ENCODE data around the gene GPSM1. TPM values are rescaled to one million over a fixed set of nuclear protein-coding genes. Genes with fewer than 3 reads are reported as not detected.

Gene GPSM1
- total RNA-seq, 1 experiment from 2014 or later = 26.9 TPM

DNA sequence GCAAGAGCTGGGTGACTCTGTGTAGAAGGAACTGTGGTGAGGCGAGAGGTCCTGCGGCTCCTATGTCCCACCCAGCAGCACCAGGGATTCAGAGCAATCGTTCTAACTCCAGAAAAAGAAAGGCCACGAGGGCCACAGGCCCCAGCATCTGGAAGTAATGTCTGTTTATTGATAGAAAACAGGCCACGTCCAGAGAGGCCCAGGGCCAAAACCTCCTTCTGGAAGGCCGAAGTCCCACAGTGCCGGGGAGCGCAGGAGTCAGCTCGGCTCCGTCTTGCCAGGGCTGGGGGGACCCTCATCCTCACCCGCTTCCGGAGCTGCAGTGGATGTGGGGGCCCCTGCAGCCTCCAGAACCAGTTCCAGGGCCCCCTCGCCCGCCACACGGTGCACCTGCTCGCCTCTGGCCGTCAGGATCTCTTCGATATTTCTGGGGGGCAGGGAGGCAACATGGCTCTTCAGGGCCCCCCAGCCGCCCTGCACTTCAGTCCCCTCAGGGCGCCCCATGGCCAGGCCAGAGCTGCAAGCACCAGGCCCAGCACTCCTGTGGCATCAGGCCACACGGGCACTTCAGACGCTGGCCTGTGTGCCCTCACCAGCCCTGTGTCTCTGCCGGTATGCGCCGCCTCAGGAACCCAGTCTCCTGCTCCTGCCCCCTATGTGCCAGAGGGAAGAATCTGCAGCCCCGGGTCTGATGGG is 34.6 kb downstream of the GPSM1 start:
- H3K9ac ChIP-seq (ENCODE audit: low read length) = no peak overlapping the region
- H3K36me3 ChIP-seq (ENCODE audit: low read depth, low read length) = no peaks in the 10 kb centered on the region
- no peak overlapping the region for H3K27ac ChIP-seq (ENCODE audit: low read length)
- no peak overlapping the region for H2AFZ ChIP-seq (ENCODE audit: low read length)
- H3F3A ChIP-seq (ENCODE audit: low read length, unreplicated experiment) = no peaks in the 10 kb centered on the region
- CTCF ChIA-PET = no interaction called here
- no TSS peak for BruUV-seq (replicated peaks)
- H3K79me2 ChIP-seq (ENCODE audit: low read length) = no peaks in the 10 kb centered on the region
- H3K27me3 ChIP-seq (ENCODE audit: low read length) = no peaks in the 10 kb centered on the region
- no peaks in the 10 kb centered on the region for H4K20me1 ChIP-seq (ENCODE audit: low read length)
- intact Hi-C loops (cut with micrococcal nuclease) = loop anchor here (2.0 kb wide), 1 partner anchor 17 kb away; no protein-coding TSS in a partner anchor
- no peaks in the 10 kb centered on the region for H3K9me3 ChIP-seq (ENCODE audit: low read length)
- no peak for TF ChIP-seq EZH2 (IDR thresholded peaks at IDR 0.05; ENCODE audit: low read length, unreplicated experiment)
- TF ChIP-seq, protein P1, sequence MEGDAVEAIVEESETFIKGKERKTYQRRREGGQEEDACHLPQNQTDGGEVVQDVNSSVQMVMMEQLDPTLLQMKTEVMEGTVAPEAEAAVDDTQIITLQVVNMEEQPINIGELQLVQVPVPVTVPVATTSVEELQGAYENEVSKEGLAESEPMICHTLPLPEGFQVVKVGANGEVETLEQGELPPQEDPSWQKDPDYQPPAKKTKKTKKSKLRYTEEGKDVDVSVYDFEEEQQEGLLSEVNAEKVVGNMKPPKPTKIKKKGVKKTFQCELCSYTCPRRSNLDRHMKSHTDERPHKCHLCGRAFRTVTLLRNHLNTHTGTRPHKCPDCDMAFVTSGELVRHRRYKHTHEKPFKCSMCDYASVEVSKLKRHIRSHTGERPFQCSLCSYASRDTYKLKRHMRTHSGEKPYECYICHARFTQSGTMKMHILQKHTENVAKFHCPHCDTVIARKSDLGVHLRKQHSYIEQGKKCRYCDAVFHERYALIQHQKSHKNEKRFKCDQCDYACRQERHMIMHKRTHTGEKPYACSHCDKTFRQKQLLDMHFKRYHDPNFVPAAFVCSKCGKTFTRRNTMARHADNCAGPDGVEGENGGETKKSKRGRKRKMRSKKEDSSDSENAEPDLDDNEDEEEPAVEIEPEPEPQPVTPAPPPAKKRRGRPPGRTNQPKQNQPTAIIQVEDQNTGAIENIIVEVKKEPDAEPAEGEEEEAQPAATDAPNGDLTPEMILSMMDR (conservative IDR thresholded peaks at IDR 0.05; ENCODE audit: low read depth, low read length) = no peak
- TF ChIP-seq EZH2phosphoT487 (IDR thresholded peaks at IDR 0.05; ENCODE audit: borderline replicate concordance, low read length) = no peak
- ATAC-seq (no peak), DNase-seq (no peak)
- POLR2A ChIA-PET (ENCODE audit: unreplicated experiment) = no interaction called here
- no peak overlapping the region for H3K4me2 ChIP-seq (ENCODE audit: low read length)
- peaks cover 9% of the 10 kb centered on the region; the same call in 1 of the 2 replicates for H3K4me1 ChIP-seq (ENCODE audit: insufficient read depth, low read length)
- H3K4me3 ChIP-seq (ENCODE audit: low read length) = no peak overlapping the region
- no peaks in the 10 kb centered on the region for H3K9me2 ChIP-seq (replicated peaks; ENCODE audit: low read length)

DNA sequence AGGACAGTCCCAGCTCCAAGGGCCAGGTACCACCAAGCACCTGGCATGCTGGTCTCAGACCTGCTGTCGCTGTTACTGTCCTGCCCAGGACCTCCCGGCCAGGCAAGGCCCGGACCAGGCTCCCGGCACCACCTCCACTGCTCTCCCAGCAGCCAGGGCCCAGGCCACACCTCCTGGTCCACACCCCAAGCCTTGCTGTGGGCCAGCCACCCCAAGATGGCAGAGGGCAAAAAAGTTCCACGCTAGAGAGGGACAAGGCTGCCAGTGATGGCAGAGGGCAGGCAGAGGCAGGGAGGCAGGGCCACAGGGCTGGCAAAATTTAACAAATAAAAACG is 35.1 kb downstream of the GPSM1 start:
- ChIA-PET CTCF (interaction anchor here (1.0 kb wide), 1 partner anchor 16 kb away, joined by 13 read pairs; no protein-coding TSS in a partner anchor), POLR2A (ENCODE audit: unreplicated experiment) (interaction anchor here (0.6 to 0.9 kb wide), 7 partner anchors 8 to 401 kb away, joined by 3 to 7 read pairs (median 5); no protein-coding TSS in a partner anchor)
- H3K4me2 ChIP-seq (ENCODE audit: low read length) = peak overlapping the region; percentile 80

More for the DNA sequence above, 35.1 kb downstream of the GPSM1 start:
- Histone ChIP-seq H4K20me1 (ENCODE audit: low read length) (no peaks in the 10 kb centered on the region), H3K4me1 (ENCODE audit: insufficient read depth, low read length) (peaks cover 9% of the 10 kb centered on the region; the same call in 1 of the 2 replicates), H3K4me3 (ENCODE audit: low read length) (no peak overlapping the region; the same call in 1 of the 2 replicates), H3K36me3 (ENCODE audit: low read depth, low read length) (no peaks in the 10 kb centered on the region), H3K9me3 (ENCODE audit: low read length) (no peaks in the 10 kb centered on the region), H3K27me3 (ENCODE audit: low read length) (no peaks in the 10 kb centered on the region), H2AFZ (ENCODE audit: low read length) (no peak overlapping the region), H3K9me2 (replicated peaks; ENCODE audit: low read length) (no peaks in the 10 kb centered on the region), H3K79me2 (ENCODE audit: low read length) (no peaks in the 10 kb centered on the region), H3F3A (ENCODE audit: low read length, unreplicated experiment) (no peaks in the 10 kb centered on the region), H3K9ac (ENCODE audit: low read length) (no peak overlapping the region), H3K27ac (ENCODE audit: low read length) (no peak overlapping the region)
- no TSS peak for BruUV-seq (replicated peaks)
- ATAC-seq (no peak), DNase-seq (no peak)
- intact Hi-C loops (cut with micrococcal nuclease) = loop anchor here (2.0 kb wide), 1 partner anchor 18 kb away; no protein-coding TSS in a partner anchor
- TF ChIP-seq EZH2 (IDR thresholded peaks at IDR 0.05; ENCODE audit: low read length, unreplicated experiment) = no peak
- TF ChIP-seq, protein P1 (conservative IDR thresholded peaks at IDR 0.05; ENCODE audit: low read depth, low read length) = no peak
- TF ChIP-seq EZH2phosphoT487 (IDR thresholded peaks at IDR 0.05; ENCODE audit: borderline replicate concordance, low read length) = no peak

Measured in PC-3 (cell line).